ENCODE results near the gene CEPT1. TPM values are rescaled to one million over a fixed set of nuclear protein-coding genes. Genes with fewer than 3 reads are reported as not detected.
"Not testable (repeated sequence)": the region's sequence is repeated elsewhere in the genome, so short reads cannot be mapped to it uniquely, and the experiment has no call there.

The CEPT1 gene
- total and polyA plus RNA-seq, 2 donors from 2014 or later, result 19.2 to 35.7 TPM

DNA sequence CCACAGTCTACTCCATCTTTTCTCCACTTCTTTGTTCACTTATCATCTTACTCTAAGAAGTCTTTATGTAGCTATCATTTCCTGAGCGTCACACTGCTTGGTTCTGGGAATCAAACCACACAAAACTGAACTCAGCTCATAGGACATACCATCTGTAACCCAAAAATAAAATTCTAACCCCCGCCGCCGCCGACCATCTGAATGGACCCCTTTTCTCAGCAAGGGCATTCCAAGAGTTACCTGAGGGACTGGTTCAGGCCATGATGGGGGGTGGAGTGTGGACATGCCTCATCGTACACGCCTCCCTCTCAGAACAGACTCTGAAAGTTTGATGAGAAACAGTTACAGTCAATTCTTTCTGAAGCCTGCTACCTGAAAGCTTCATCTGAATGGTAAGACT, 74.9 kb downstream of the CEPT1 start:
- TF ChIP-seq, protein P1, sequence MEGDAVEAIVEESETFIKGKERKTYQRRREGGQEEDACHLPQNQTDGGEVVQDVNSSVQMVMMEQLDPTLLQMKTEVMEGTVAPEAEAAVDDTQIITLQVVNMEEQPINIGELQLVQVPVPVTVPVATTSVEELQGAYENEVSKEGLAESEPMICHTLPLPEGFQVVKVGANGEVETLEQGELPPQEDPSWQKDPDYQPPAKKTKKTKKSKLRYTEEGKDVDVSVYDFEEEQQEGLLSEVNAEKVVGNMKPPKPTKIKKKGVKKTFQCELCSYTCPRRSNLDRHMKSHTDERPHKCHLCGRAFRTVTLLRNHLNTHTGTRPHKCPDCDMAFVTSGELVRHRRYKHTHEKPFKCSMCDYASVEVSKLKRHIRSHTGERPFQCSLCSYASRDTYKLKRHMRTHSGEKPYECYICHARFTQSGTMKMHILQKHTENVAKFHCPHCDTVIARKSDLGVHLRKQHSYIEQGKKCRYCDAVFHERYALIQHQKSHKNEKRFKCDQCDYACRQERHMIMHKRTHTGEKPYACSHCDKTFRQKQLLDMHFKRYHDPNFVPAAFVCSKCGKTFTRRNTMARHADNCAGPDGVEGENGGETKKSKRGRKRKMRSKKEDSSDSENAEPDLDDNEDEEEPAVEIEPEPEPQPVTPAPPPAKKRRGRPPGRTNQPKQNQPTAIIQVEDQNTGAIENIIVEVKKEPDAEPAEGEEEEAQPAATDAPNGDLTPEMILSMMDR (IDR thresholded peaks at IDR 0.05; ENCODE audit: borderline replicate concordance, extremely low read depth, insufficient read depth), result no peak
- Histone ChIP-seq H3K4me1 (ENCODE audit: control insufficient read depth in 2 of 3, insufficient read depth in 2 of 3, low read depth in 1 of 3, low read length in 3 of 3) (peaks cover 0 to 2% (median 0%) of the 10 kb centered on the region in 3 donors), H3K27ac (ENCODE audit: low read depth in 2 of 2, low read length in 2 of 2) (no peak overlapping the region), H3K9ac (ENCODE audit: low read length in 3 of 3) (no peak overlapping the region), H3K9me3 (ENCODE audit: control insufficient read depth in 2 of 3, insufficient read depth in 1 of 3, low read length in 3 of 3) (no peaks in the 10 kb centered on the region), H3K36me3 (ENCODE audit: control insufficient read depth in 2 of 3, insufficient read depth in 3 of 3, low read length in 3 of 3) (no peaks in the 10 kb centered on the region), H3K4me3 (ENCODE audit: low read length in 3 of 3) (no peak overlapping the region), H3K27me3 (ENCODE audit: control insufficient read depth, insufficient read depth, low read length) (no peaks in the 10 kb centered on the region)
- intact Hi-C loops (cut with DNase I), result no loop called here
- DNase-seq (no peak), FAIRE-seq (no peak)

DNA sequence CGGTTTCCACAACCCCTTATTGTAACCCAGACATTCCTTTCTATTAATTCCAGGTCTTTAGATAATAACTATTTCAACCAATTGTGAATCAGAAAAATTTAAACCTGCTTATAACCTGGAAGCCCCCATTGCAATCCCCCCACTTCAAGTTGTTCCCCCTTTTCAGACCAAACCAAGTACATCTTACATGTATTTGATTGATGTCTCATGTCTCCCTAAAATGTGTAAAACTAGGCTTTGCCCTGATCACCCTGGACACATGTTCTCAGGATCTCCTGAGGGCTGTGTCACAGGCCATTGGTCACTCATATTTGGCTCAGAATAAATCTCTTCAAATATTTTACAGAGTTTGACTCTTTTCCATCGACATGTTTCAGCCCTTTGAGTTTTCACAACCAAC, 75.3 kb downstream of the CEPT1 start:
- FAIRE-seq; H3K27ac ChIP-seq (ENCODE audit: low read depth in 2 of 2, low read length in 2 of 2); H3K36me3 ChIP-seq (ENCODE audit: control insufficient read depth in 2 of 3, insufficient read depth in 3 of 3, low read length in 3 of 3); H3K4me1 ChIP-seq (ENCODE audit: control insufficient read depth in 2 of 3, insufficient read depth in 2 of 3, low read depth in 1 of 3, low read length in 3 of 3); H3K27me3 ChIP-seq (ENCODE audit: control insufficient read depth, insufficient read depth, low read length); intact Hi-C loops (cut with DNase I); DNase-seq; H3K4me3 ChIP-seq (ENCODE audit: low read length in 3 of 3); H3K9ac ChIP-seq (ENCODE audit: low read length in 3 of 3); H3K9me3 ChIP-seq (ENCODE audit: control insufficient read depth in 2 of 3, insufficient read depth in 1 of 3, low read length in 3 of 3): not testable (repeated sequence)

- Histone ChIP-seq H3K27ac (ENCODE audit: low read depth in 2 of 2, low read length in 2 of 2) (no peak overlapping the region), H3K36me3 (ENCODE audit: control insufficient read depth in 2 of 3, insufficient read depth in 3 of 3, low read length in 3 of 3) (no peaks in the 10 kb centered on the region), H3K27me3 (ENCODE audit: control insufficient read depth, insufficient read depth, low read length) (no peaks in the 10 kb centered on the region), H3K4me1 (ENCODE audit: control insufficient read depth in 2 of 3, insufficient read depth in 2 of 3, low read depth in 1 of 3, low read length in 3 of 3) (peaks cover 0 to 2% (median 0%) of the 10 kb centered on the region in 3 donors), H3K4me3 (ENCODE audit: low read length in 3 of 3) (no peak overlapping the region), H3K9me3 (ENCODE audit: control insufficient read depth in 2 of 3, insufficient read depth in 1 of 3, low read length in 3 of 3) (no peaks in the 10 kb centered on the region), H3K9ac (ENCODE audit: low read length in 3 of 3) (no peak overlapping the region)
- FAIRE-seq (no peak), DNase-seq (no peak)
- intact Hi-C loops (cut with DNase I), result no loop called here
- TF ChIP-seq, protein P1 (IDR thresholded peaks at IDR 0.05; ENCODE audit: borderline replicate concordance, extremely low read depth, insufficient read depth), result no peak
These were observed 76.7 kb downstream of the CEPT1 start for GRCh38 chr1:111216751-111217150.

GRCh38 chr1:111217183-111217910, 77.3 kb downstream of the CEPT1 start:
- TF ChIP-seq, protein P1 (IDR thresholded peaks at IDR 0.05; ENCODE audit: borderline replicate concordance, extremely low read depth, insufficient read depth), result no peak
- H3K9me3 ChIP-seq (ENCODE audit: control insufficient read depth in 2 of 3, insufficient read depth in 1 of 3, low read length in 3 of 3), result no peaks in the 10 kb centered on the region
- no peak overlapping the region for H3K4me3 ChIP-seq (ENCODE audit: low read length in 3 of 3)
- no peaks in the 10 kb centered on the region for H3K27me3 ChIP-seq (ENCODE audit: control insufficient read depth, insufficient read depth, low read length)
- H3K27ac ChIP-seq (ENCODE audit: low read depth in 2 of 2, low read length in 2 of 2), result no peak overlapping the region
- DNase-seq, result no peak
- H3K4me1 ChIP-seq (ENCODE audit: control insufficient read depth in 2 of 3, insufficient read depth in 2 of 3, low read depth in 1 of 3, low read length in 3 of 3), result peaks cover 0 to 2% (median 0%) of the 10 kb centered on the region in 3 donors
- no peaks in the 10 kb centered on the region for H3K36me3 ChIP-seq (ENCODE audit: control insufficient read depth in 2 of 3, insufficient read depth in 3 of 3, low read length in 3 of 3)
- no peak for FAIRE-seq
- no peak overlapping the region for H3K9ac ChIP-seq (ENCODE audit: low read length in 3 of 3)
- intact Hi-C loops (cut with DNase I), result no loop called here
